ENCODE data around the gene CAMK1D. TPM values are rescaled to one million over a fixed set of nuclear protein-coding genes. Genes with fewer than 3 reads are reported as not detected.

The CAMK1D gene
- polyA plus RNA-seq, 1 of the 3 experiments (the other 2 are of a cell fraction) = 4.1 TPM

DNA sequence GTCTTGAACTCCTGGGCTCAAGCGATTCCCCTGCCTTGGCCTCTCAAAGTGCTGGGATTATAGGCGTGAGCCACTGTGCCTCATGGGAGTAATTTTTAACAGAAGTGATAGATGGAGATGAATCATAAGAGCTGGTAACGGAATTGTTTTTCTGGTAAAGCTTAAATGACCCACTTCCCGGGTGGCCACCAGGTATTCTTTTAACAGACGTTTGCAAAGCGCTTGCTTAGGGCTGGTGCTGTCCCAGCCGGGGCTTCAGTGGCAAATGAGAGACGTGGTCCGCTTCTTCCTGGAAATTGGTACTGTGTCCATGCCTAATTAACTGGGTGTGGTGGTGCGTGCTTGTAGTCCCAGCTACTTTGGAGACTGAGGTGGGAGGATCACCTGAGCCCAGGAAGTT lies 23.5 kb downstream of the CAMK1D start:
- CTCF ChIA-PET = no interaction called here
- Histone ChIP-seq H3K79me2 (ENCODE audit: insufficient read depth) (no peaks in the 10 kb centered on the region), H3K9ac (no peak overlapping the region), H3K9me3 (no peaks in the 10 kb centered on the region), H2AFZ (ENCODE audit: low read depth) (no peak overlapping the region), H3K9me2 (no peaks in the 10 kb centered on the region), H3F3A (replicated peaks; ENCODE audit: insufficient read depth) (no peaks in the 10 kb centered on the region), H3K4me2 (no peak overlapping the region), H3K36me3 (replicated peaks in 1 of 2; ENCODE audit: control insufficient read depth in 1 of 2, insufficient read depth in 2 of 2, low read length in 1 of 2) (no peaks in the 10 kb centered on the region), H3K27me3 (ENCODE audit: insufficient read depth) (no peaks in the 10 kb centered on the region), H4K20me1 (ENCODE audit: insufficient read depth) (no peaks in the 10 kb centered on the region), H3K4me1 (ENCODE audit: control insufficient read depth in 1 of 2, insufficient read depth in 2 of 2, low read depth in 1 of 2, low read length in 1 of 2) (no peaks in the 10 kb centered on the region), H3K27ac (ENCODE audit: low read depth in 2 of 2, low read length in 1 of 2) (no peak overlapping the region), H3K4me3 (ENCODE audit: low read depth in 2 of 2, low read length in 1 of 2) (no peak overlapping the region)
- TF ChIP-seq FOSL2 (IDR thresholded peaks at IDR 0.05; ENCODE audit: borderline replicate concordance, low read depth) (no peak), EZH2phosphoT487 (IDR thresholded peaks at IDR 0.05; ENCODE audit: borderline replicate concordance, low read depth) (no peak), GABPA (IDR thresholded peaks at IDR 0.05; ENCODE audit: low read depth) (no peak), NRF1 (IDR thresholded peaks at IDR 0.05; ENCODE audit: low read depth, low read length) (no peak), SMC3 (IDR thresholded peaks at IDR 0.05; ENCODE audit: low read depth, low read length) (no peak), NFIC (IDR thresholded peaks at IDR 0.05; ENCODE audit: borderline replicate concordance) (no peak), GATA2 (CRISPR knock-in tag; IDR thresholded peaks at IDR 0.05) (no peak), EP300 (IDR thresholded peaks at IDR 0.05; ENCODE audit: borderline replicate concordance in 1 of 2, low read depth in 1 of 2, low read length in 1 of 2) (no peak), FOXM1 (IDR thresholded peaks at IDR 0.05; ENCODE audit: low read depth) (no peak), TCF12 (IDR thresholded peaks at IDR 0.05) (no peak), FOXJ3 (CRISPR knock-in tag; IDR thresholded peaks at IDR 0.05) (no peak)
- TF ChIP-seq, protein P1, sequence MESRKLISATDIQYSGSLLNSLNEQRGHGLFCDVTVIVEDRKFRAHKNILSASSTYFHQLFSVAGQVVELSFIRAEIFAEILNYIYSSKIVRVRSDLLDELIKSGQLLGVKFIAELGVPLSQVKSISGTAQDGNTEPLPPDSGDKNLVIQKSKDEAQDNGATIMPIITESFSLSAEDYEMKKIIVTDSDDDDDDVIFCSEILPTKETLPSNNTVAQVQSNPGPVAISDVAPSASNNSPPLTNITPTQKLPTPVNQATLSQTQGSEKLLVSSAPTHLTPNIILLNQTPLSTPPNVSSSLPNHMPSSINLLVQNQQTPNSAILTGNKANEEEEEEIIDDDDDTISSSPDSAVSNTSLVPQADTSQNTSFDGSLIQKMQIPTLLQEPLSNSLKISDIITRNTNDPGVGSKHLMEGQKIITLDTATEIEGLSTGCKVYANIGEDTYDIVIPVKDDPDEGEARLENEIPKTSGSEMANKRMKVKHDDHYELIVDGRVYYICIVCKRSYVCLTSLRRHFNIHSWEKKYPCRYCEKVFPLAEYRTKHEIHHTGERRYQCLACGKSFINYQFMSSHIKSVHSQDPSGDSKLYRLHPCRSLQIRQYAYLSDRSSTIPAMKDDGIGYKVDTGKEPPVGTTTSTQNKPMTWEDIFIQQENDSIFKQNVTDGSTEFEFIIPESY (IDR thresholded peaks at IDR 0.05; ENCODE audit: borderline replicate concordance, low read depth) = no peak
- TF ChIP-seq, protein P2, sequence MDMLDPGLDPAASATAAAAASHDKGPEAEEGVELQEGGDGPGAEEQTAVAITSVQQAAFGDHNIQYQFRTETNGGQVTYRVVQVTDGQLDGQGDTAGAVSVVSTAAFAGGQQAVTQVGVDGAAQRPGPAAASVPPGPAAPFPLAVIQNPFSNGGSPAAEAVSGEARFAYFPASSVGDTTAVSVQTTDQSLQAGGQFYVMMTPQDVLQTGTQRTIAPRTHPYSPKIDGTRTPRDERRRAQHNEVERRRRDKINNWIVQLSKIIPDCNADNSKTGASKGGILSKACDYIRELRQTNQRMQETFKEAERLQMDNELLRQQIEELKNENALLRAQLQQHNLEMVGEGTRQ (IDR thresholded peaks at IDR 0.05; ENCODE audit: borderline replicate concordance, low read depth, low read length) = no peak
- TF ChIP-seq, protein P3, sequence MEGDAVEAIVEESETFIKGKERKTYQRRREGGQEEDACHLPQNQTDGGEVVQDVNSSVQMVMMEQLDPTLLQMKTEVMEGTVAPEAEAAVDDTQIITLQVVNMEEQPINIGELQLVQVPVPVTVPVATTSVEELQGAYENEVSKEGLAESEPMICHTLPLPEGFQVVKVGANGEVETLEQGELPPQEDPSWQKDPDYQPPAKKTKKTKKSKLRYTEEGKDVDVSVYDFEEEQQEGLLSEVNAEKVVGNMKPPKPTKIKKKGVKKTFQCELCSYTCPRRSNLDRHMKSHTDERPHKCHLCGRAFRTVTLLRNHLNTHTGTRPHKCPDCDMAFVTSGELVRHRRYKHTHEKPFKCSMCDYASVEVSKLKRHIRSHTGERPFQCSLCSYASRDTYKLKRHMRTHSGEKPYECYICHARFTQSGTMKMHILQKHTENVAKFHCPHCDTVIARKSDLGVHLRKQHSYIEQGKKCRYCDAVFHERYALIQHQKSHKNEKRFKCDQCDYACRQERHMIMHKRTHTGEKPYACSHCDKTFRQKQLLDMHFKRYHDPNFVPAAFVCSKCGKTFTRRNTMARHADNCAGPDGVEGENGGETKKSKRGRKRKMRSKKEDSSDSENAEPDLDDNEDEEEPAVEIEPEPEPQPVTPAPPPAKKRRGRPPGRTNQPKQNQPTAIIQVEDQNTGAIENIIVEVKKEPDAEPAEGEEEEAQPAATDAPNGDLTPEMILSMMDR (IDR thresholded peaks at IDR 0.05) = no peak
- TF ChIP-seq, protein P4, sequence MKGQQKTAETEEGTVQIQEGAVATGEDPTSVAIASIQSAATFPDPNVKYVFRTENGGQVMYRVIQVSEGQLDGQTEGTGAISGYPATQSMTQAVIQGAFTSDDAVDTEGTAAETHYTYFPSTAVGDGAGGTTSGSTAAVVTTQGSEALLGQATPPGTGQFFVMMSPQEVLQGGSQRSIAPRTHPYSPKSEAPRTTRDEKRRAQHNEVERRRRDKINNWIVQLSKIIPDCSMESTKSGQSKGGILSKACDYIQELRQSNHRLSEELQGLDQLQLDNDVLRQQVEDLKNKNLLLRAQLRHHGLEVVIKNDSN (IDR thresholded peaks at IDR 0.05; ENCODE audit: borderline replicate concordance, low read depth) = no peak
- no peak for DNase-seq
- POLR2A ChIA-PET = no interaction called here
- WGBS (ENCODE audit: low lambda C conversion rate) = 89% methylated on average over 10 of the region's 10 CpGs

Data from SK-N-SH (cell line).